K562 (cell line): Measurements from ENCODE around the gene DARS2. TPM values are rescaled to one million over a fixed set of nuclear protein-coding genes. Genes with fewer than 3 reads are reported as not detected.
A peak's percentile ranks its signal among the peaks of the same experiment; 100 is the strongest.

Source experiments
- ARNT ChIP-seq, 2 experiments: fragments of 450-650 bp; IDR thresholded peaks; 2 replicates each; pipeline ENCODE4 v1.6.1; 2016; ENCODE audit warnings: mild to moderate bottlenecking in 1 of 2
- CHD1 ChIP-seq: fragments of 200-600 bp; sonication (generic); IDR thresholded peaks from one replicate; pipeline ENCODE4 v1.6.1; 2012; ENCODE audit warnings: mild to moderate bottlenecking, moderate library complexity, low read length, inconsistent platforms
- CREB5 ChIP-seq: fragments of 250-450 bp; sonication (Bioruptor Pico); IDR thresholded peaks from 2 replicates; pipeline ENCODE4 v1.5.0; 2020; ENCODE audit warnings: mild to moderate bottlenecking
- EHMT2 ChIP-seq: fragments of 450-650 bp; IDR thresholded peaks from 2 replicates; pipeline ENCODE4 v1.6.1; 2018; ENCODE audit warnings: antibody characterized with exemption
- ETV6 ChIP-seq, 3 experiments: fragments of 150-350 bp in 1 of 3; sonication (generic) in 1 of 3; formaldehyde crosslinking in 1 of 3; IDR thresholded peaks; 2 replicates each; pipeline versions ENCODE4 v1.6.1 to v1.8.0; 2014 to 2022; ENCODE audit warnings: borderline replicate concordance in 2 of 3, low read depth in 2 of 3, antibody characterized with exemption in 1 of 3, low read length in 1 of 3, mild to moderate bottlenecking in 1 of 3, missing genetic modification reagents in 1 of 3
- FOS ChIP-seq: IDR thresholded peaks from 3 replicates; pipeline ENCODE4 v1.6.1; 2011; ENCODE audit not compliant: insufficient read length; ENCODE audit errors: extremely low read depth
- GABPB2 ChIP-seq: fragments of 250-450 bp; sonication (Bioruptor Pico); conservative IDR thresholded peaks from 2 replicates; pipeline ENCODE4 v1.5.1; 2021; ENCODE audit warnings: mild to moderate bottlenecking
- PHTF2 ChIP-seq: fragments of 250-450 bp; sonication (Bioruptor Pico); IDR thresholded peaks from 2 replicates; pipeline ENCODE4 v1.5.0; 2021; ENCODE audit warnings: mild to moderate bottlenecking
- TAF15 ChIP-seq: fragments of 200-400 bp; formaldehyde crosslinking; IDR thresholded peaks from 2 replicates; pipeline ENCODE4 v1.6.1; 2017; ENCODE audit warnings: mild to moderate bottlenecking, low read depth, low read length, moderate library complexity
- TCF3 ChIP-seq: sonication (generic); formaldehyde crosslinking; IDR thresholded peaks from 2 replicates; pipeline ENCODE4 v1.4.0; 2020; ENCODE audit warnings: mild to moderate bottlenecking, missing genetic modification reagents
- TCF7 ChIP-seq: sonication (generic); IDR thresholded peaks from 2 replicates; pipeline ENCODE4 v1.6.1; 2016; ENCODE audit warnings: antibody characterized with exemption, borderline replicate concordance
- ZBTB40 ChIP-seq, 2 experiments: fragments of 450-650 bp in 1 of 2; sonication (generic) in 1 of 2; formaldehyde crosslinking in 1 of 2; IDR thresholded peaks; 2 replicates each; pipeline versions ENCODE4 v1.7.1 to v1.9.0; 2016 to 2022; ENCODE audit warnings: inconsistent platforms in 1 of 2, mild to moderate bottlenecking in 1 of 2, missing genetic modification reagents in 1 of 2
- ZKSCAN8 ChIP-seq: fragments of 200-800 bp; sonication (Bioruptor generic); IDR thresholded peaks from 2 replicates; pipeline ENCODE4 v1.6.1; 2016; ENCODE audit warnings: missing genetic modification characterization, missing compliant biosample characterization
- ZNF175 ChIP-seq: fragments of 200-800 bp; sonication (Bioruptor generic); IDR thresholded peaks from 2 replicates; pipeline ENCODE4 v1.6.1; 2016; ENCODE audit warnings: low read depth, mild to moderate bottlenecking, missing genetic modification characterization, missing compliant biosample characterization
- ZNF217 ChIP-seq: sonication (generic); formaldehyde crosslinking; IDR thresholded peaks from 2 replicates; pipeline ENCODE4 v1.8.0; 2022; ENCODE audit warnings: mild to moderate bottlenecking, missing genetic modification reagents
- ZNF239 ChIP-seq: fragments of 250-450 bp; sonication (Bioruptor Pico); IDR thresholded peaks from 2 replicates; pipeline ENCODE4 v1.4.0; 2020; ENCODE audit warnings: mild to moderate bottlenecking
- ZNF551 ChIP-seq: fragments of 250-450 bp; sonication (Bioruptor Pico); IDR thresholded peaks from 2 replicates; pipeline ENCODE4 v1.5.0; 2021; ENCODE audit warnings: mild to moderate bottlenecking, moderate library complexity
- polyA plus RNA-seq, 8 experiments: library from polyadenylated mRNA; depleted of rRNA in 4 of 8; stranded (reverse) in 5 of 8; unstranded in 3 of 8; fragments of >200 nt; fragmentation: Nextera tagmentation in 2 of 8; fragmentation: Illumina TruSeq in 1 of 8; extraction: Ambion mirVana in 2 of 8; extraction: Trizol in 1 of 8; gene quantifications; 2 replicates each; pipeline versions ENCODE4 v1.2.1 to v1.2.3, GENCODE V29; 2011 to 2014; ENCODE audit warnings: inconsistent platforms in 1 of 8, missing spikeins in 1 of 8
- total RNA-seq, 7 experiments: library from RNA; depleted of rRNA in 6 of 7; stranded (reverse); fragments of >200 nt in 6 of 7; fragmentation: Illumina TruSeq in 2 of 7; extraction: Trizol in 2 of 7; gene quantifications; 2 replicates each; pipeline versions ENCODE4 v1.2.1 to v1.2.3, GENCODE V29; 2011 to 2021; ENCODE audit warnings: low replicate concordance in 1 of 7

The DARS2 gene
- total and polyA plus RNA-seq, 9 of the 15 experiments (the other 6 are each of a cell fraction or from before 2014, with no cell fraction given), result 36.4 to 96.7 (median 68.6) TPM

GRCh38 chr1:173870252-173871075, 46.0 kb downstream of the DARS2 start (continued):
- TF ChIP-seq ZNF217 (no peak), ETV6 (IDR thresholded peaks at IDR 0.05; ENCODE audit: borderline replicate concordance in 1 of 2, low read depth in 2 of 2, low read length in 1 of 2) (no peak), ETV6 (CRISPR knock-in tag; IDR thresholded peaks at IDR 0.05; ENCODE audit: borderline replicate concordance) (no peak), CREB5 (CRISPR knock-in tag) (no peak), ZNF239 (CRISPR knock-in tag) (no peak), FOS (no peak), ZNF175 (CRISPR knock-in tag) (no peak), TCF3 (CRISPR knock-in tag) (peak; percentile 40; the same call in 1 of the 2 replicates), ZBTB40 (IDR thresholded peaks at IDR 0.05) (no peak), ZBTB40 (CRISPR knock-in tag; IDR thresholded peaks at IDR 0.05) (no peak), ZKSCAN8 (CRISPR knock-in tag) (no peak), PHTF2 (CRISPR knock-in tag) (no peak), TCF7 (no peak), ZNF551 (no peak), CHD1 (no peak), GABPB2 (no peak), ARNT (IDR thresholded peaks at IDR 0.05) (no peak), EHMT2 (0 out of 2 replicates have a peak, but pooled peaks have one; percentile 24), TAF15 (no peak)
